Measurements from ENCODE around the gene SEMA3F. TPM values are rescaled to one million over a fixed set of nuclear protein-coding genes. Genes with fewer than 3 reads are reported as not detected.
A peak's percentile ranks its signal among the peaks of the same experiment; 100 is the strongest.

Gene SEMA3F
- total RNA-seq, 2 donors from 2014 or later: 44.8 to 63.2 TPM

DNA sequence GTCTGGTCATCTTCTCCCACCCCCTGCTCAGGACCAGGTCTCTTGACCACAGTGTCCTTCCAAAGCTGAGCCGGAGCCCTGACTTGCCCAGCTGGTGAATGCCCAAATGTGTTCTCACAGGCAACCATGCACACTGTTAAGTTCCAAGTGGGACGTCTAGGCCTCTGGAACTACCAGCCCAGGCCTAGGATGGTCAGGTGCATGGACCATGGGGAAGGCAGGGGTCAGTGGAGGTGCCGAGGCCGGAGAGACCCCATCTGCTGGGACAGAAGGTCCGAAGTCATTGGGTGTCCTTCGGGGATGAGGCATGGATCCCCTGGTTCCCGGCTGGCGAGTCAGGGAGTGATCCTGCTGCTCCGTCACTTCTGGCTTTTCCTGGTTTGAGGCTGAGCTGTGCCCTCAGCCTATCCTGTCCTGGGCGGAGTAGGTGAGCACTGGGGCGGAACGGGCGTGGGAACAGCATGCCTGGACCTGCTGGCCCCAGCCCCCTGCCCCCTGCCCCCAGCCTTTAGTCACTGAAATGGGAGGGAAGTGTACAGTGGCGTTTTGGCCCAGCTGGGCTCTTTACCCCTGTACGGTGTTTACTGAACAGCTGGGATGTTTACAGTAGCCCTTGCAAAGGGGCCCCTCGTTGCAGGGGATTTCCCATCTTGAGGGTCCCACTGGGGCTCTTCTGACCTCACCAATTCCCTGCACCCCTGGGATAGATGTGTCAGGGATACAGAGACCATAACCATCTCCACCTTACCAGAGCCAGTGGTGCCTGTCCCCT is 12.1 kb downstream of the SEMA3F start:
- DNase-seq: no peak
- H3K4me1 ChIP-seq (ENCODE audit: control insufficient read depth, insufficient read depth, low read length): peaks cover 26% of the 10 kb centered on the region
- H3K9ac ChIP-seq (ENCODE audit: extremely low read depth, low read length, poor library complexity, severe bottlenecking): no peak overlapping the region
- H3K9me3 ChIP-seq (ENCODE audit: control insufficient read depth, low read length): no peaks in the 10 kb centered on the region
- Mint-ChIP-seq H3K4me3 (peak overlapping the region; percentile 29), H3K27me3 (ENCODE audit: insufficient read depth) (no peaks in the 10 kb centered on the region), H3K9me3 (no peaks in the 10 kb centered on the region), H3K27ac (peak overlapping the region; percentile 88), H3K4me1 (peaks cover 54% of the 10 kb centered on the region), H3K36me3 (ENCODE audit: low read depth) (peaks cover 4% of the 10 kb centered on the region)
- TF ChIP-seq, protein P1, sequence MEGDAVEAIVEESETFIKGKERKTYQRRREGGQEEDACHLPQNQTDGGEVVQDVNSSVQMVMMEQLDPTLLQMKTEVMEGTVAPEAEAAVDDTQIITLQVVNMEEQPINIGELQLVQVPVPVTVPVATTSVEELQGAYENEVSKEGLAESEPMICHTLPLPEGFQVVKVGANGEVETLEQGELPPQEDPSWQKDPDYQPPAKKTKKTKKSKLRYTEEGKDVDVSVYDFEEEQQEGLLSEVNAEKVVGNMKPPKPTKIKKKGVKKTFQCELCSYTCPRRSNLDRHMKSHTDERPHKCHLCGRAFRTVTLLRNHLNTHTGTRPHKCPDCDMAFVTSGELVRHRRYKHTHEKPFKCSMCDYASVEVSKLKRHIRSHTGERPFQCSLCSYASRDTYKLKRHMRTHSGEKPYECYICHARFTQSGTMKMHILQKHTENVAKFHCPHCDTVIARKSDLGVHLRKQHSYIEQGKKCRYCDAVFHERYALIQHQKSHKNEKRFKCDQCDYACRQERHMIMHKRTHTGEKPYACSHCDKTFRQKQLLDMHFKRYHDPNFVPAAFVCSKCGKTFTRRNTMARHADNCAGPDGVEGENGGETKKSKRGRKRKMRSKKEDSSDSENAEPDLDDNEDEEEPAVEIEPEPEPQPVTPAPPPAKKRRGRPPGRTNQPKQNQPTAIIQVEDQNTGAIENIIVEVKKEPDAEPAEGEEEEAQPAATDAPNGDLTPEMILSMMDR (conservative IDR thresholded peaks at IDR 0.05): no peak
- H3K4me3 ChIP-seq (ENCODE audit: low read length): no peak overlapping the region
- WGBS, 2 experiments (ENCODE audit: insufficient coverage in 1 of 2, insufficient read length in 1 of 2): 83 to 84% methylated on average over 9 to 16 of the region's 16 CpGs
- H3K27ac ChIP-seq (ENCODE audit: low read depth, low read length): peak overlapping the region; percentile 87
- no peaks in the 10 kb centered on the region for H3K36me3 ChIP-seq (ENCODE audit: control insufficient read depth, insufficient read depth, low read length)
- H3K27me3 ChIP-seq (ENCODE audit: control insufficient read depth, insufficient read depth, low read length, poor library complexity, severe bottlenecking): no peaks in the 10 kb centered on the region

GRCh38 chr3:50167841-50168209 is 12.7 kb downstream of the SEMA3F start:
- no peak overlapping the region for H3K9ac ChIP-seq (ENCODE audit: extremely low read depth, low read length, poor library complexity, severe bottlenecking)
- H3K9me3 ChIP-seq (ENCODE audit: control insufficient read depth, low read length): no peaks in the 10 kb centered on the region
- TF ChIP-seq, protein P1 (conservative IDR thresholded peaks at IDR 0.05): no peak
- Mint-ChIP-seq H3K27ac (peak overlapping the region; percentile 80), H3K9me3 (no peaks in the 10 kb centered on the region), H3K4me1 (peaks cover 48% of the 10 kb centered on the region), H3K36me3 (ENCODE audit: low read depth) (peaks cover under 1% of the 10 kb centered on the region), H3K27me3 (ENCODE audit: insufficient read depth) (no peaks in the 10 kb centered on the region), H3K4me3 (no peak overlapping the region)
- DNase-seq: peak; percentile 63
- no peak overlapping the region for H3K4me3 ChIP-seq (ENCODE audit: low read length)
- peak overlapping the region; percentile 51 for H3K27ac ChIP-seq (ENCODE audit: low read depth, low read length)
- peaks cover 22% of the 10 kb centered on the region for H3K4me1 ChIP-seq (ENCODE audit: control insufficient read depth, insufficient read depth, low read length)
- no peaks in the 10 kb centered on the region for H3K36me3 ChIP-seq (ENCODE audit: control insufficient read depth, insufficient read depth, low read length)
- 81 to 91% methylated on average over 5 to 7 of the region's 7 CpGs for WGBS, 2 experiments (ENCODE audit: insufficient coverage in 1 of 2, insufficient read length in 1 of 2)
- no peaks in the 10 kb centered on the region for H3K27me3 ChIP-seq (ENCODE audit: control insufficient read depth, insufficient read depth, low read length, poor library complexity, severe bottlenecking)

DNA sequence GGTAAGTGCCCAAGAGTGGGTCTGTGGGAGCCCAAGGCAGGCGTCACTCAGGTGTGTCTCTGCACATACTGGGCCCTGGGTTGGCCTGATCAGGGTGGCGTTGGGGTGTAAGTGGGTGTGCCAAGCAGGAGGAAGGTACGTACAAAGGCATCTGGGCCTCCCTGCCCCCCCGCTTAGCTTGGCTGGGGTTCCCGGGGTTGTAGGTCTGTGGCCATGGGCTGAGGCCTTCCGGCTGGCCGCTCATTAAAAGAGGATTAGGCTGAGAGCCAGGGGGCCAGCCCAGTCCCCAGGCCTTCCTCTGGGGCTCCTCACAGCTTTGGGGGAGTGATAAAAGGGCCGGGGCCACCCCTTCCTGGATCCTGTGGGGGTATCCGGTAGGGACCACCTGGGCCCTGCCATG is 13.3 kb downstream of the SEMA3F start:
- peak overlapping the region; percentile 44 for H3K27ac ChIP-seq (ENCODE audit: low read depth, low read length)
- no peaks in the 10 kb centered on the region for H3K27me3 Mint-ChIP-seq (ENCODE audit: insufficient read depth)
- H3K4me1 ChIP-seq (ENCODE audit: control insufficient read depth, insufficient read depth, low read length): peaks cover 22% of the 10 kb centered on the region
- no peak overlapping the region for H3K4me3 ChIP-seq (ENCODE audit: low read length)
- 84 to 91% methylated on average over 3 to 9 of the region's 9 CpGs for WGBS, 2 experiments (ENCODE audit: insufficient coverage in 1 of 2, insufficient read length in 1 of 2)
- DNase-seq: no peak
- no peaks in the 10 kb centered on the region for H3K36me3 ChIP-seq (ENCODE audit: control insufficient read depth, insufficient read depth, low read length)
- no peaks in the 10 kb centered on the region for H3K27me3 ChIP-seq (ENCODE audit: control insufficient read depth, insufficient read depth, low read length, poor library complexity, severe bottlenecking)
- peaks cover 47% of the 10 kb centered on the region for H3K4me1 Mint-ChIP-seq
- no peaks in the 10 kb centered on the region for H3K9me3 ChIP-seq (ENCODE audit: control insufficient read depth, low read length)
- H3K4me3 Mint-ChIP-seq: no peak overlapping the region
- no peaks in the 10 kb centered on the region for H3K9me3 Mint-ChIP-seq
- H3K36me3 Mint-ChIP-seq (ENCODE audit: low read depth): peaks cover under 1% of the 10 kb centered on the region
- H3K27ac Mint-ChIP-seq: peak overlapping the region; percentile 80
- TF ChIP-seq, protein P1 (conservative IDR thresholded peaks at IDR 0.05): no peak
- H3K9ac ChIP-seq (ENCODE audit: extremely low read depth, low read length, poor library complexity, severe bottlenecking): no peak overlapping the region
